Measurements from ENCODE around the gene ZNF132. TPM values are rescaled to one million over a fixed set of nuclear protein-coding genes. Genes with fewer than 3 reads are reported as not detected.

Gene ZNF132
- total and polyA plus RNA-seq, 9 of the 15 experiments (the other 6 are each of a cell fraction or from before 2014, with no cell fraction given), result 0.03 to 0.42 (median 0.10) TPM; not detected in 5

DNA sequence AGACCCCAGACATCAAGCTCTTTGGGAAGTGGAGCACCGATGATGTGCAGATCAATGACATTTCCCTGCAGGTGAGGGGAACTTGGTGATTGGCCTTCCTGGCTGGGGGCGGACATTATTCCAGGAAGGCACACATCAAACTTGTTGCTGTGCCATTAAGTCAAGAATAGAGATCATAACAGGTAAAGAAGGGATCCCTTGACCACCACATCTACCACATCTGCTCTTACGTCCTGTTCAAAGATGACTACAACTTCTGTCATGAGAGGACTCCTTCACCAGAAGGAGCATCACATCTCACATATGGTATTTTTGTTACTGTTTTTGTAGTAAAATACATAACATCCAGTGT is 51.8 kb downstream of the ZNF132 start (continued):
- 0 out of 2 replicates have a peak, but pooled peaks have one; percentile 9 for TF ChIP-seq SREBF2 (CRISPR knock-in tag; IDR thresholded peaks at IDR 0.05)
- no peak for TF ChIP-seq DACH1 (IDR thresholded peaks at IDR 0.05; ENCODE audit: partially characterized antibody)
- TF ChIP-seq, protein P1, sequence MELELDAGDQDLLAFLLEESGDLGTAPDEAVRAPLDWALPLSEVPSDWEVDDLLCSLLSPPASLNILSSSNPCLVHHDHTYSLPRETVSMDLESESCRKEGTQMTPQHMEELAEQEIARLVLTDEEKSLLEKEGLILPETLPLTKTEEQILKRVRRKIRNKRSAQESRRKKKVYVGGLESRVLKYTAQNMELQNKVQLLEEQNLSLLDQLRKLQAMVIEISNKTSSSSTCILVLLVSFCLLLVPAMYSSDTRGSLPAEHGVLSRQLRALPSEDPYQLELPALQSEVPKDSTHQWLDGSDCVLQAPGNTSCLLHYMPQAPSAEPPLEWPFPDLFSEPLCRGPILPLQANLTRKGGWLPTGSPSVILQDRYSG (tag; conservative IDR thresholded peaks at IDR 0.05; ENCODE audit: low read depth), result no peak
- peak; percentile 18 for TF ChIP-seq RBM22 (IDR thresholded peaks at IDR 0.05; ENCODE audit: low read depth, low read length, poor library complexity, severe bottlenecking)
- TF ChIP-seq TOE1 (IDR thresholded peaks at IDR 0.05; ENCODE audit: borderline replicate concordance), result no peak
- no peak for TF ChIP-seq TOE1 (CRISPR knock-in tag; IDR thresholded peaks at IDR 0.05; ENCODE audit: borderline replicate concordance, low read depth)
- TF ChIP-seq, protein P2, sequence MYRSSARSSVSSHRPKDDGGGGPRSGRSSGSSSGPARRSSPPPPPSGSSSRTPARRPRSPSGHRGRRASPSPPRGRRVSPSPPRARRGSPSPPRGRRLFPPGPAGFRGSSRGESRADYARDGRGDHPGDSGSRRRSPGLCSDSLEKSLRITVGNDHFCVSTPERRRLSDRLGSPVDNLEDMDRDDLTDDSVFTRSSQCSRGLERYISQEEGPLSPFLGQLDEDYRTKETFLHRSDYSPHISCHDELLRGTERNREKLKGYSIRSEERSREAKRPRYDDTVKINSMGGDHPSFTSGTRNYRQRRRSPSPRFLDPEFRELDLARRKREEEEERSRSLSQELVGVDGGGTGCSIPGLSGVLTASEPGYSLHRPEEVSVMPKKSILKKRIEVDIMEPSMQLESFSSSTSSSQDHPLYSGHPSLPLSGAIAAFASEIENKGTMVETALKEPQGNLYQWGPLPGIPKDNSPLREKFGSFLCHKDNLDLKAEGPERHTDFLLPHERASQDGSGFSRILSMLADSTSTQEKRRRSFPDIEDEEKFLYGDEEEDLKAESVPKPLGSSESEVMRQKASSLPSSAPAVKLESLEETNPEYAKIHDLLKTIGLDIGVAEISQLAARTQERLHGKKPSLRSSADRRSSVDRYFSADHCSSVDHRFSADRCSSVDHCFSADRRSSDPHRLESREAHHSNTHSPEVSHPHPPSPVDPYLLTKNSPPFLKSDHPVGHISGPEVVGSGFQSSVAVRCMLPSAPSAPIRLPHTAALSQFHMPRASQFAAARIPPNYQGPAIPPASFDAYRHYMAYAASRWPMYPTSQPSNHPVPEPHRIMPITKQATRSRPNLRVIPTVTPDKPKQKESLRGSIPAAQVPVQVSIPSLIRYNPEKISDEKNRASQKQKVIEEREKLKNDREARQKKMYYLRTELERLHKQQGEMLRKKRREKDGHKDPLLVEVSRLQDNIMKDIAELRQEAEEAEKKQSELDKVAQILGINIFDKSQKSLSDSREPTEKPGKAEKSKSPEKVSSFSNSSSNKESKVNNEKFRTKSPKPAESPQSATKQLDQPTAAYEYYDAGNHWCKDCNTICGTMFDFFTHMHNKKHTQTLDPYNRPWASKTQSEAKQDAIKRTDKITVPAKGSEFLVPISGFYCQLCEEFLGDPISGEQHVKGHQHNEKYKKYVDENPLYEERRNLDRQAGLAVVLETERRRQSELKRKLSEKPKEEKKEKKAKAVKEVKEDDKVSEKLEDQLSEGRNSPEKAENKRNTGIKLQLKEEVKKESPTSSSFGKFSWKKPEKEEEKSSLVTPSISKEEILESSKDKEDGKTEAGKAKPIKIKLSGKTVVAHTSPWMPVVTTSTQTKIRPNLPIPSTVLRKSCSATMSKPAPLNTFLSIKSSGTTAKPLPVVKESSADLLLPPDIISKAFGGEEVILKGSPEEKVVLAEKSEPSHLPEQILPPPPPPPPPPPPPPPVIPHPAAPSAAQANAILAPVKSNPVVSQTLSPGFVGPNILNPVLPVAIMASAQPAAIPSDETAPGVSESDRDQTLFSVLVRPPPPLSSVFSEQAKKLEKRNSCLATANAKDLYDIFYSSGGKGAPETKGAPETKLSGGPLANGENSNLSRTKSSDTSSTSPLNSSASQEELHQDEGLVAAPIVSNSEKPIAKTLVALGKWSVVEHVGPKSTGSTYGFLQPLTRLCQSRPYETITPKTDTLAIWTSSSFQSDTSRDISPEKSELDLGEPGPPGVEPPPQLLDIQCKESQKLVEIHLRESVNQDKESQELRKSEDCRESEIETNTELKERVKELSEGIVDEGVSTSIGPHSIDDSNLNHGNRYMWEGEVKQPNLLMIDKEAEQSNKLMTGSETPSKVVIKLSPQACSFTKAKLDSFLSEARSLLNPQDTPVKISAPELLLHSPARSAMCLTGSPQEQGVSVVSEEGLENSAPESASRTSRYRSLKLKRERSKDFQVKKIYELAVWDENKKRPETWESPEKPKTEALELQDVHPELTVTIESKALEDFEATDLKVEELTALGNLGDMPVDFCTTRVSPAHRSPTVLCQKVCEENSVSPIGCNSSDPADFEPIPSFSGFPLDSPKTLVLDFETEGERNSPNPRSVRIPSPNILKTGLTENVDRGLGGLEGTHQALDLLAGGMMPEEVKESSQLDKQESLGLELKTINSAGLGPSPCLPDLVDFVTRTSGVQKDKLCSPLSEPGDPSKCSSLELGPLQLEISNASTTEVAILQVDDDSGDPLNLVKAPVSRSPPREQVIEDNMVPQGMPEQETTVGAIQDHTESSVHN (IDR thresholded peaks at IDR 0.05; ENCODE audit: borderline replicate concordance in 1 of 2, low read depth in 1 of 2), result no peak
- TF ChIP-seq, protein P3, sequence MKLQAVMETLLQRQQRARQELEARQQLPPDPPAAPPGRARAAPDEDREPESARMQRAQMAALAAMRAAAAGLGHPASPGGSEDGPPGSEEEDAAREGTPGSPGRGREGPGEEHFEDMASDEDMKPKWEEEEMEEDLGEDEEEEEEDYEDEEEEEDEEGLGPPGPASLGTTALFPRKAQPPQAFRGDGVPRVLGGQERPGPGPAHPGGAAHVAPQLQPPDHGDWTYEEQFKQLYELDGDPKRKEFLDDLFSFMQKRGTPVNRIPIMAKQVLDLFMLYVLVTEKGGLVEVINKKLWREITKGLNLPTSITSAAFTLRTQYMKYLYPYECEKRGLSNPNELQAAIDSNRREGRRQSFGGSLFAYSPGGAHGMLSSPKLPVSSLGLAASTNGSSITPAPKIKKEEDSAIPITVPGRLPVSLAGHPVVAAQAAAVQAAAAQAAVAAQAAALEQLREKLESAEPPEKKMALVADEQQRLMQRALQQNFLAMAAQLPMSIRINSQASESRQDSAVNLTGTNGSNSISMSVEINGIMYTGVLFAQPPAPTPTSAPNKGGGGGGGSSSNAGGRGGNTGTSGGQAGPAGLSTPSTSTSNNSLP (IDR thresholded peaks at IDR 0.05; ENCODE audit: borderline replicate concordance, low read depth, low read length), result no peak
- TF ChIP-seq PBX2 (CRISPR knock-in tag; IDR thresholded peaks at IDR 0.05; ENCODE audit: low read depth), result no peak
- no peak for TF ChIP-seq PBX2 (tag; conservative IDR thresholded peaks at IDR 0.05; ENCODE audit: low read depth)
- no peak for TF ChIP-seq MLX (CRISPR knock-in tag; conservative IDR thresholded peaks at IDR 0.05)
- no peak for TF ChIP-seq SOX6 (IDR thresholded peaks at IDR 0.05)
- no peak for TF ChIP-seq FIP1L1 (IDR thresholded peaks at IDR 0.05; ENCODE audit: low read depth, low read length, poor library complexity, severe bottlenecking)

All from K562 (cell line).